ENCODE measurements around the gene CLDN19.

- TF ChIP-seq CTCF (IDR thresholded peaks at IDR 0.05 in 8 of 11, conservative IDR thresholded peaks at IDR 0.05 in 3 of 11) (no peak), POLR2AphosphoS5 (IDR thresholded peaks at IDR 0.05) (no peak), POLR2A (IDR thresholded peaks at IDR 0.05) (no peak)
Observed at GRCh38 chr1:42743317-42744147, 3.5 kb upstream of the CLDN19 start.
